Measurements from ENCODE around the gene CTSO. TPM values are rescaled to one million over a fixed set of nuclear protein-coding genes. Genes with fewer than 3 reads are reported as not detected.

The CTSO gene
- total RNA-seq, 1 experiment from 2014 or later: 0.81 TPM

DNA sequence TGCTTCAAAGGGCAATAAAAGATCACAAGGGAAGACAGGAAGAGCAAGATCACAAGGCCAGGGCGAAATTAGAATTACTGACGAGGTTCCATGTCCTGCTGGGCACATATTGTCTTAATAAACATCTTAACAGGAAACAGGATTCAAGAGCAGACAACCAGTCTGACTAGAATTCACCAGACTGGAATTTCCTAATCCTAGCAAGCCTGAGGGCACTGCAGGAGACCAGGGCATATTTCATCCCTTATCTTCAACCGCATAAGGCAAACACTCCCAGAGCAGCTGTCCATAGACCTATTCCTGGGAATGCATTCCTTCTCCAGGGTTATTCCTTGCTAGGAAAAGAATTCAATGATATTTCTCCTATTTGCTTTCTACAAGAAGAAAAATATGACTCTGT, 62.6 kb downstream of the CTSO start:
- Histone ChIP-seq H3K23ac (ENCODE audit: insufficient read length, low read depth, low read length) (no peak overlapping the region), H3K79me2 (ENCODE audit: insufficient read depth, low read length) (no peaks in the 10 kb centered on the region), H2BK15ac (ENCODE audit: low read depth, low read length) (no peak overlapping the region), H3K27me3 (ENCODE audit: insufficient read depth, low read length) (no peaks in the 10 kb centered on the region), H3K18ac (ENCODE audit: insufficient read length, low read depth, low read length) (no peak overlapping the region), H3K4me1 (ENCODE audit: insufficient read depth, low read length) (no peaks in the 10 kb centered on the region), H3K14ac (ENCODE audit: insufficient read depth, low read length) (no peak overlapping the region), H3K79me1 (ENCODE audit: insufficient read depth, low read depth, low read length, poor library complexity, severe bottlenecking) (no peaks in the 10 kb centered on the region), H3K9ac (ENCODE audit: extremely low read depth, insufficient read length, low read length) (no peak overlapping the region), H2BK12ac (ENCODE audit: insufficient read length, low read depth, low read length) (no peak overlapping the region), H3K4me2 (ENCODE audit: insufficient read depth, insufficient read length, low read length) (no peak overlapping the region), H3K56ac (ENCODE audit: insufficient read length, low read depth, low read length) (no peak overlapping the region), H3T11ph (ENCODE audit: low read length) (no peak overlapping the region), H2AK5ac (ENCODE audit: insufficient read length, low read length) (no peak overlapping the region), H4K5ac (ENCODE audit: insufficient read length, low read depth, low read length) (no peak overlapping the region), H2BK5ac (ENCODE audit: insufficient read length, low read length) (no peak overlapping the region), H4K91ac (ENCODE audit: insufficient read length, low read depth, low read length) (no peak overlapping the region), H3K27ac (ENCODE audit: insufficient read length, low read depth, low read length) (no peak overlapping the region), H3K23me2 (ENCODE audit: insufficient read length, low read depth, low read length, poor library complexity, severe bottlenecking) (no peaks in the 10 kb centered on the region), H2BK20ac (ENCODE audit: low read depth, low read length, poor library complexity, severe bottlenecking) (no peak overlapping the region), H3K9me3 (ENCODE audit: control insufficient read depth, low read depth, low read length) (peaks cover 12% of the 10 kb centered on the region), H3K4ac (ENCODE audit: low read depth, low read length) (no peak overlapping the region), H4K20me1 (ENCODE audit: control insufficient read depth, insufficient read depth, insufficient read length) (no peaks in the 10 kb centered on the region), H2BK120ac (ENCODE audit: low read depth, low read length, poor library complexity, severe bottlenecking) (no peak overlapping the region), H4K8ac (replicated peaks; ENCODE audit: insufficient read length, low read depth, low read length) (no peak overlapping the region), H2AFZ (ENCODE audit: low read length) (no peak overlapping the region)
- no peaks in the 10 kb centered on the region; the same call in 1 of the 2 replicates for H3K27me3 Mint-ChIP-seq (ENCODE audit: low read depth)
- H3K4me1 Mint-ChIP-seq: no peaks in the 10 kb centered on the region
- no peak overlapping the region for H3K4me3 Mint-ChIP-seq
- no peak for DNase-seq
- H3K27ac Mint-ChIP-seq: no peak overlapping the region
- H3K36me3 Mint-ChIP-seq (ENCODE audit: insufficient read depth in 1 of 3, low read depth in 3 of 3): peaks cover 9 to 28% (median 19%) of the 10 kb centered on the region in 3 experiments
- no CpG with 5 or more reads among the region's 3 CpGs for WGBS (ENCODE audit: extremely low coverage, insufficient read length, low lambda C conversion rate)
- TF ChIP-seq CTCF (conservative IDR thresholded peaks at IDR 0.05): no peak
- H3K9me3 Mint-ChIP-seq: peaks cover 19 to 32% of the 10 kb centered on the region in 2 experiments

Measured in H9 (cell line).